HEK293 (cell line): ENCODE results near the gene ZNF423.

Experiments used
- CTCF ChIA-PET: fragments of 350-600 bp; formaldehyde crosslinking; extraction: SDS; loops from one replicate; lab custom pipeline; 2021; ENCODE audit warnings: antibody characterized with exemption; lab: Yijun Ruan, JAX
- POLR2A ChIA-PET: fragments of 300-600 bp; formaldehyde crosslinking; extraction: SDS; loops from one replicate; lab custom pipeline; 2020; ENCODE audit warnings: antibody characterized with exemption, inconsistent platforms; lab: Yijun Ruan, JAX
- H3K27ac ChIP-seq: fragments of 200-500 bp; sonication (Bioruptor generic); 2 replicates; pipeline ENCODE4 v1.5.1; 2014; ENCODE audit warnings: low read depth, low read length, control low read depth, inconsistent platforms; ENCODE audit errors: extremely low read depth
- H3K36me3 ChIP-seq, 2 experiments: fragments of 200-500 bp in 1 of 2; sonication (Bioruptor generic) in 1 of 2; 1 replicate in 1 of 2; 2 replicates in 1 of 2; pipeline ENCODE4 v1.5.1; 2014 to 2017; ENCODE audit warnings: inconsistent platforms in 2 of 2, low read length in 2 of 2; ENCODE audit not compliant: control insufficient read depth in 2 of 2, insufficient read depth in 1 of 2
- H3K4me1 ChIP-seq: fragments of 200-500 bp; sonication (Bioruptor generic); 2 replicates; pipeline ENCODE4 v1.5.1; 2014; ENCODE audit warnings: mild to moderate bottlenecking, low read length, inconsistent platforms; ENCODE audit not compliant: control insufficient read depth, insufficient read depth
- H3K4me3 ChIP-seq: 2 replicates; pipeline ENCODE4 v1.5.1; 2011; ENCODE audit warnings: low read depth, mild to moderate bottlenecking, control low read depth, low read length, moderate library complexity
- H3K9me3 ChIP-seq: fragments of 200-500 bp; sonication (Bioruptor generic); 2 replicates; pipeline ENCODE4 v1.5.1; 2014; ENCODE audit warnings: low read depth, low read length, inconsistent platforms; ENCODE audit not compliant: control insufficient read depth, insufficient read depth
- KLF16 ChIP-seq: fragments of 450-650 bp; formaldehyde crosslinking; IDR thresholded peaks from 2 replicates; pipeline ENCODE4 v1.5.1; 2017; ENCODE audit warnings: missing biosample characterization, missing genetic modification characterization
- YY1 ChIP-seq: fragments of 450-650 bp; formaldehyde crosslinking; IDR thresholded peaks from 2 replicates; pipeline ENCODE4 v1.5.1; 2018; ENCODE audit warnings: missing biosample characterization, missing genetic modification characterization
- ZBTB17 ChIP-seq: fragments of 450-650 bp; formaldehyde crosslinking; IDR thresholded peaks from 2 replicates; pipeline ENCODE4 v1.5.1; 2016; ENCODE audit warnings: missing biosample characterization, missing genetic modification characterization
- ZEB2 ChIP-seq: fragments of 450-650 bp; formaldehyde crosslinking; IDR thresholded peaks from 2 replicates; pipeline ENCODE4 v1.5.1; 2016; ENCODE audit warnings: missing biosample characterization, missing genetic modification characterization
- ZIC2 ChIP-seq: fragments of 450-650 bp; formaldehyde crosslinking; IDR thresholded peaks from 2 replicates; pipeline ENCODE4 v1.5.1; 2016; ENCODE audit warnings: missing biosample characterization, missing genetic modification characterization
- ZNF174 ChIP-seq: fragments of 450-650 bp; formaldehyde crosslinking; IDR thresholded peaks from 2 replicates; pipeline ENCODE4 v1.5.0; 2017; ENCODE audit warnings: missing biosample characterization, mild to moderate bottlenecking, missing genetic modification characterization
- ZNF211 ChIP-seq: fragments of 450-650 bp; formaldehyde crosslinking; IDR thresholded peaks from 2 replicates; pipeline ENCODE4 v1.5.1; 2016; ENCODE audit warnings: low read depth, missing biosample characterization, missing genetic modification characterization
- ZNF23 ChIP-seq: fragments of 450-650 bp; formaldehyde crosslinking; IDR thresholded peaks from 2 replicates; pipeline ENCODE4 v1.5.1; 2016; ENCODE audit warnings: missing biosample characterization, missing genetic modification characterization, borderline replicate concordance
- ZNF366 ChIP-seq: fragments of 450-650 bp; formaldehyde crosslinking; conservative IDR thresholded peaks from 2 replicates; pipeline ENCODE4 v1.5.1; 2016; ENCODE audit warnings: missing biosample characterization, missing genetic modification characterization
- ZNF510 ChIP-seq: fragments of 450-650 bp; formaldehyde crosslinking; IDR thresholded peaks from 2 replicates; pipeline ENCODE4 v1.5.1; 2018; ENCODE audit warnings: mild to moderate bottlenecking, missing genetic modification characterization, missing biosample characterization; ENCODE audit not compliant: insufficient replicate concordance
- ZNF585B ChIP-seq: fragments of 450-650 bp; formaldehyde crosslinking; IDR thresholded peaks from 2 replicates; pipeline ENCODE4 v1.5.1; 2016; ENCODE audit warnings: missing biosample characterization, missing genetic modification characterization
- ZNF624 ChIP-seq: fragments of 450-650 bp; formaldehyde crosslinking; IDR thresholded peaks from 2 replicates; pipeline ENCODE4 v1.5.1; 2017; ENCODE audit warnings: missing biosample characterization, missing genetic modification characterization
- ZNF76 ChIP-seq: fragments of 450-650 bp; formaldehyde crosslinking; IDR thresholded peaks from 2 replicates; pipeline ENCODE4; 2016; ENCODE audit warnings: low read depth, missing biosample characterization, missing genetic modification characterization, borderline replicate concordance
- ZNF843 ChIP-seq: fragments of 450-650 bp; formaldehyde crosslinking; IDR thresholded peaks from 2 replicates; pipeline ENCODE4 v1.5.1; 2016; ENCODE audit warnings: missing biosample characterization, missing genetic modification characterization
- TF ChIP-seq, protein P1 (sequence below): fragments of 450-650 bp; formaldehyde crosslinking; IDR thresholded peaks from 2 replicates; pipeline ENCODE4 v1.5.1; 2016; ENCODE audit warnings: missing biosample characterization, missing genetic modification characterization
- TF ChIP-seq, protein P2 (sequence below): fragments of 450-650 bp; formaldehyde crosslinking; IDR thresholded peaks from 2 replicates; pipeline ENCODE4 v1.5.1; 2016; ENCODE audit warnings: missing biosample characterization, missing genetic modification characterization
- TF ChIP-seq, protein P3 (sequence below): fragments of 450-650 bp; formaldehyde crosslinking; IDR thresholded peaks from 2 replicates; pipeline ENCODE4 v1.5.1; 2016; ENCODE audit warnings: missing biosample characterization, missing genetic modification characterization
- TF ChIP-seq, protein P4 (sequence below): IDR thresholded peaks from 2 replicates; pipeline ENCODE4 v1.6.1; 2011; ENCODE audit warnings: mild to moderate bottlenecking, low read depth, low read length, borderline replicate concordance

The ZNF423 gene

DNA sequence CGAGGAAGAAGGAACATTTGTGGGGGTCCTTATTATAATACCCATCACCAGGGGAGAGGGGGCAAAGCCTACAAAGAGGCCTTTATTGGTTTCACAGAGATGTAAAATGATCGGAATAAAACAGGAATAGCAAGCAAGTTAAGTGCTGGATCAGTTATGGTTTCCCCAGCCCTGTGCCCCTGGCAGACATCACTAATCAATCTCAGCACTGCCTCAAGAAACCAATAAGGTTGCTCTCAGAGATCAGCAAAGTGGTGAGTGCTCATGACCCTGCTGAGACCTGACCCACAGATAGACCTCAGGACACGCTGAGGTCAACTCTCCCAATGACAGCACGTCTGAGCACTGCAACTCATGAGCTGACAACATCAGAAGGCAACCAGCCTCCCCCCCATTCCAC is 66.3 kb downstream of the ZNF423 start:
- TF ChIP-seq KLF16 (tag by site-specific recombination) (no peak), ZNF23 (tag by site-specific recombination) (peak; percentile 75; the same call in 1 of the 2 replicates), ZBTB17 (0 out of 2 replicates have a peak, but pooled peaks have one; percentile 28), ZNF843 (tag by site-specific recombination) (no peak)
- TF ChIP-seq, all 188 proteins: peak for 2
- Histone ChIP-seq H3K4me3 (no peak overlapping the region), H3K36me3 (no peaks in the 10 kb centered on the region), H3K27ac (no peak overlapping the region), H3K4me1 (no peaks in the 10 kb centered on the region), H3K9me3 (no peaks in the 10 kb centered on the region)
- POLR2A ChIA-PET = no interaction called here
- CTCF ChIA-PET = no interaction called here

DNA sequence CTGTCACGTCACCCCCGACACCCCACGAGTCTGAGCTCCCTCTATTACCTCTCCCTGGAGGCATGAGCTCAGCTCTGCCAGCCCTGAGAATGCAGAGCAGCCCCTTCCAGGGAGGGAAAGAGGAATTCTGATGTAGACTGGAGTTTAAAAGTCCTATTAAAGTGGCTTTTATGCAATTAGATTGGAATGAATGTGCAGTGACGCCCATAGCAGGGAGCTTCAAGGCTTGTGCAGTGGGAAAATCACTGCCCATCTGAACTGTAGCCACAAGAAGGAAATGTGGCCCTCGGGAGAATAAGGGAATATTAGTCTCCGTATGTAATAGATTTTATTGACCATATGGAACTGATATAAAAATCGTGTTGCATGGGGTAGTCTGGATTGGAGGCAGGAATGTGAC is 66.9 kb downstream of the ZNF423 start:
- TF ChIP-seq ZNF624 (no peak), ZIC2 (no peak), ZNF585B (tag by site-specific recombination) (no peak)
- TF ChIP-seq, protein P1, sequence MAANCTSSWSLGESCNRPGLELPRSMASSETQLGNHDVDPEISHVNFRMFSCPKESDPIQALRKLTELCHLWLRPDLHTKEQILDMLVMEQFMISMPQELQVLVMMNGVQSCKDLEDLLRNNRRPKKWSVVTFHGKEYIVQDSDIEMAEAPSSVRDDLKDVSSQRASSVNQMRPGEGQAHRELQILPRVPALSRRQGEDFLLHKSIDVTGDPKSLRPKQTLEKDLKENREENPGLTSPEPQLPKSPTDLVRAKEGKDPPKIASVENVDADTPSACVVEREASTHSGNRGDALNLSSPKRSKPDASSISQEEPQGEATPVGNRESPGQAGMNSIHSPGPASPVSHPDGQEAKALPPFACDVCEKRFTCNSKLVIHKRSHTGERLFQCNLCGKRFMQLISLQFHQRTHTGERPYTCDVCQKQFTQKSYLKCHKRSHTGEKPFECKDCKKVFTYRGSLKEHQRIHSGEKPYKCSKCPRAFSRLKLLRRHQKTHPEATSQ (tag by site-specific recombination) = no peak
- H3K4me1 ChIP-seq = no peaks in the 10 kb centered on the region
- H3K4me3 ChIP-seq = no peak overlapping the region
- CTCF ChIA-PET = interaction anchor here (0.6 kb wide), 1 partner anchor 133 kb away, joined by 4 read pairs; no protein-coding TSS in a partner anchor
- no peaks in the 10 kb centered on the region for H3K9me3 ChIP-seq
- H3K27ac ChIP-seq = no peak overlapping the region
- no peaks in the 10 kb centered on the region for H3K36me3 ChIP-seq
- POLR2A ChIA-PET = no interaction called here

DNA sequence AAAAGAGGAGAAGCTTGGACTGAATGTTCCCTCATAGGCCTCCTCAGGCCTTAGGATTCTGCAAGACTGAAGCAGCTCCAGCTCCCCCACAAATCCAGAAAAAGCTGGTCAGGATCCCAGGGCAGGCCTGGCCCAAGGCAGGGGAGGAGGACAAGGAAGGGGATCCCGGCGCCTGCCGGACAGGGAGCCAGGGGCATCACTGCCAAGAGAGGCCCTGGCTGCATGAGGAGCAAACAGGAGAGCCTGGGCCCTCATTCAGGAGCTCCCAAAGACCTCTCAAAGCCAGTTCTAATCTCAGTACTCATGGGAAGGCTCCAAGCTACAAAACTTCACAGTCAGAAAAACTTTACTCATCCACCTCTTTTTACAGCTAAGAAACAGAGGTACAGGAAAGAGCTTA is 67.3 kb downstream of the ZNF423 start:
- ChIA-PET POLR2A (no interaction called here), CTCF (interaction anchor here (0.6 kb wide), 1 partner anchor 133 kb away, joined by 4 read pairs; no protein-coding TSS in a partner anchor)
- TF ChIP-seq ZNF843 (tag by site-specific recombination) = no peak
- no peak for TF ChIP-seq ZNF510 (tag by site-specific recombination)
- TF ChIP-seq, protein P2, sequence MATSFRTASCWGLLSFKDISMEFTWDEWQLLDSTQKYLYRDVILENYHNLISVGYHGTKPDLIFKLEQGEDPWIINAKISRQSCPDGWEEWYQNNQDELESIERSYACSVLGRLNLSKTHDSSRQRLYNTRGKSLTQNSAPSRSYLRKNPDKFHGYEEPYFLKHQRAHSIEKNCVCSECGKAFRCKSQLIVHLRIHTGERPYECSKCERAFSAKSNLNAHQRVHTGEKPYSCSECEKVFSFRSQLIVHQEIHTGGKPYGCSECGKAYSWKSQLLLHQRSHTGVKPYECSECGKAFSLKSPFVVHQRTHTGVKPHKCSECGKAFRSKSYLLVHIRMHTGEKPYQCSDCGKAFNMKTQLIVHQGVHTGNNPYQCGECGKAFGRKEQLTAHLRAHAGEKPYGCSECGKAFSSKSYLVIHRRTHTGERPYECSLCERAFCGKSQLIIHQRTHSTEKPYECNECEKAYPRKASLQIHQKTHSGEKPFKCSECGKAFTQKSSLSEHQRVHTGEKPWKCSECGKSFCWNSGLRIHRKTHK (tag by site-specific recombination) = no peak
- TF ChIP-seq, protein P3, sequence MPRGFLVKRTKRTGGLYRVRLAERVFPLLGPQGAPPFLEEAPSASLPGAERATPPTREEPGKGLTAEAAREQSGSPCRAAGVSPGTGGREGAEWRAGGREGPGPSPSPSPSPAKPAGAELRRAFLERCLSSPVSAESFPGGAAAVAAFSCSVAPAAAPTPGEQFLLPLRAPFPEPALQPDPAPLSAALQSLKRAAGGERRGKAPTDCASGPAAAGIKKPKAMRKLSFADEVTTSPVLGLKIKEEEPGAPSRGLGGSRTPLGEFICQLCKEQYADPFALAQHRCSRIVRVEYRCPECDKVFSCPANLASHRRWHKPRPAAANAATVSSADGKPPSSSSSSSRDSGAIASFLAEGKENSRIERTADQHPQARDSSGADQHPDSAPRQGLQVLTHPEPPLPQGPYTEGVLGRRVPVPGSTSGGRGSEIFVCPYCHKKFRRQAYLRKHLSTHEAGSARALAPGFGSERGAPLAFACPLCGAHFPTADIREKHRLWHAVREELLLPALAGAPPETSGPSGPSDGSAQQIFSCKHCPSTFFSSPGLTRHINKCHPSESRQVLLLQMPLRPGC (tag by site-specific recombination) = no peak
- TF ChIP-seq, protein P4, sequence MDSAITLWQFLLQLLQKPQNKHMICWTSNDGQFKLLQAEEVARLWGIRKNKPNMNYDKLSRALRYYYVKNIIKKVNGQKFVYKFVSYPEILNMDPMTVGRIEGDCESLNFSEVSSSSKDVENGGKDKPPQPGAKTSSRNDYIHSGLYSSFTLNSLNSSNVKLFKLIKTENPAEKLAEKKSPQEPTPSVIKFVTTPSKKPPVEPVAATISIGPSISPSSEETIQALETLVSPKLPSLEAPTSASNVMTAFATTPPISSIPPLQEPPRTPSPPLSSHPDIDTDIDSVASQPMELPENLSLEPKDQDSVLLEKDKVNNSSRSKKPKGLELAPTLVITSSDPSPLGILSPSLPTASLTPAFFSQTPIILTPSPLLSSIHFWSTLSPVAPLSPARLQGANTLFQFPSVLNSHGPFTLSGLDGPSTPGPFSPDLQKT = no peak
- no peak for TF ChIP-seq ZEB2 (tag by site-specific recombination)
- TF ChIP-seq ZNF76 (tag by site-specific recombination) = no peak
- no peak for TF ChIP-seq ZNF174 (tag by site-specific recombination)
- TF ChIP-seq ZNF366 (tag by site-specific recombination) = no peak
- no peak for TF ChIP-seq ZNF211 (tag by site-specific recombination)
- TF ChIP-seq YY1 (tag by site-specific recombination) = no peak
- Histone ChIP-seq H3K36me3 (no peaks in the 10 kb centered on the region), H3K4me3 (no peak overlapping the region), H3K4me1 (no peaks in the 10 kb centered on the region), H3K27ac (no peak overlapping the region), H3K9me3 (no peaks in the 10 kb centered on the region)
